K562 (cell line): ENCODE results near the gene OR12D3. TPM values are rescaled to one million over a fixed set of nuclear protein-coding genes. Genes with fewer than 3 reads are reported as not detected.
A peak's percentile ranks its signal among the peaks of the same experiment; 100 is the strongest.

Experiments
- ATAC-seq: fragments of 200-7000 bp; cut with Tn5 transposase; 3 replicates; pipeline ENCODE4 v1.9.1; 2020; ENCODE audit warnings: moderate library complexity
- BruUV-seq: library from RNA; stranded (reverse); fragments of 400-500 nt; replicated peaks from 2 replicates; lab custom pipeline; 2021; lab: Mats Ljungman, UMichigan
- CTCF ChIA-PET: fragments of 300-600 bp; formaldehyde crosslinking; extraction: SDS; loops from one replicate; lab custom pipeline; 2021; ENCODE audit warnings: low intra/inter-chr PET ratio; lab: Yijun Ruan, JAX
- POLR2A ChIA-PET: fragments of 300-600, 350-650 bp; sonication (Branson Sonifier 250); formaldehyde crosslinking; extraction: SDS; loops from one replicate; lab custom pipeline; 2021; ENCODE audit warnings: antibody characterized with exemption, inconsistent platforms; lab: Yijun Ruan, JAX
- DNase-seq, 4 experiments: peaks; one replicate each; pipeline versions ENCODE4 v3.0.0 to v3.0.0-alpha.2; 2011 to 2018; ENCODE audit warnings: low spot score in 3 of 4, mixed read lengths in 3 of 4; ENCODE audit errors: extremely low read depth in 1 of 4
- FAIRE-seq: peaks from 2 replicates; lab custom pipeline; 2011; peaks lifted over from hg19 to GRCh38; lab: Jason Lieb, UNC
- H2AFZ ChIP-seq: 2 replicates; pipeline ENCODE4 v1.6.0; 2011; ENCODE audit warnings: low read depth, low read length, control low read depth, inconsistent platforms
- H3K27ac ChIP-seq: fragments of 200-600 bp; 3 replicates; pipeline ENCODE4 v1.8.0; 2011; ENCODE audit warnings: low read depth, mild to moderate bottlenecking, control low read depth, inconsistent platforms, low read length, moderate library complexity, mixed read lengths; ENCODE audit errors: extremely low read depth
- H3K27me3 ChIP-seq, 2 experiments: fragments of 300-600 bp in 1 of 2; 2 replicates in 1 of 2; 3 replicates in 1 of 2; pipeline versions ENCODE4 v1.6.0 to v1.8.0; 2011; ENCODE audit warnings: inconsistent platforms in 2 of 2, low read length in 2 of 2, mild to moderate bottlenecking in 1 of 2, mixed read lengths in 1 of 2, moderate library complexity in 1 of 2; ENCODE audit not compliant: control insufficient read depth in 2 of 2, insufficient read depth in 2 of 2
- H3K36me3 ChIP-seq: fragments of 300-600 bp; 3 replicates; pipeline ENCODE4 v1.8.0; 2011; ENCODE audit warnings: mild to moderate bottlenecking, low read length, inconsistent platforms; ENCODE audit not compliant: control insufficient read depth, insufficient read depth
- H3K4me1 ChIP-seq, 2 experiments: fragments of 200-600 bp in 1 of 2; replicated peaks in 1 of 2; 2 replicates in 1 of 2; 3 replicates in 1 of 2; pipeline versions ENCODE4 v1.5.1 to v1.8.0; 2011; ENCODE audit warnings: inconsistent platforms in 2 of 2, low read length in 2 of 2, mild to moderate bottlenecking in 1 of 2, mixed read lengths in 1 of 2, moderate library complexity in 1 of 2; ENCODE audit not compliant: control insufficient read depth in 2 of 2, insufficient read depth in 2 of 2
- H3K4me2 ChIP-seq: 2 replicates; pipeline ENCODE4 v1.6.1; 2011; ENCODE audit warnings: low read length, control low read depth, inconsistent platforms, mixed read lengths; ENCODE audit not compliant: insufficient read depth
- H3K4me3 ChIP-seq: fragments of 200-600 bp; sonication (generic), shearing (Covaris generic); 2 replicates; pipeline ENCODE4 v1.5.1; 2016; ENCODE audit warnings: control low read depth, inconsistent platforms
- H3K79me2 ChIP-seq: fragments of 200-600 bp; 3 replicates; pipeline ENCODE4 v1.8.0; 2011; ENCODE audit warnings: low read length, inconsistent platforms; ENCODE audit not compliant: control insufficient read depth, insufficient read depth
- H3K9ac ChIP-seq, 2 experiments: 2 replicates each; pipeline versions ENCODE4 v1.6.0 to v1.6.1; 2011; ENCODE audit warnings: low read depth in 2 of 2, low read length in 2 of 2, control low read depth in 1 of 2, inconsistent platforms in 1 of 2, mild to moderate bottlenecking in 1 of 2, mixed read lengths in 1 of 2; ENCODE audit not compliant: insufficient read depth in 1 of 2
- H3K9me1 ChIP-seq: one replicate; pipeline ENCODE4 v1.6.0; 2011; ENCODE audit warnings: inconsistent platforms, mild to moderate bottlenecking, low read length, moderate library complexity; ENCODE audit not compliant: control insufficient read depth, insufficient read depth
- H3K9me3 ChIP-seq: replicated peaks from 2 replicates; pipeline ENCODE4 v1.5.1; 2011; ENCODE audit warnings: low read depth, low read length, inconsistent platforms; ENCODE audit not compliant: control insufficient read depth, insufficient read depth
- H4K20me1 ChIP-seq: replicated peaks from 2 replicates; pipeline ENCODE4 v1.6.1; 2011; ENCODE audit warnings: low read length, inconsistent platforms, mixed read lengths; ENCODE audit not compliant: control insufficient read depth, insufficient read depth
- C11orf30 ChIP-seq: fragments of 450-650 bp; IDR thresholded peaks from 2 replicates; pipeline ENCODE4 v1.6.1; 2016; ENCODE audit warnings: low read depth, mild to moderate bottlenecking
- EWSR1 ChIP-seq: fragments of 450-650 bp; IDR thresholded peaks from 2 replicates; pipeline ENCODE4 v1.6.1; 2018; ENCODE audit warnings: borderline replicate concordance, mild to moderate bottlenecking, low read depth, moderate library complexity; ENCODE audit not compliant: partially characterized antibody
- EZH2 ChIP-seq: IDR thresholded peaks from 2 replicates; pipeline ENCODE4 v1.6.1; 2012; ENCODE audit warnings: low read depth, mild to moderate bottlenecking, inconsistent platforms, low read length, borderline replicate concordance
- HDAC1 ChIP-seq, 2 experiments: fragments of 450-650 bp; IDR thresholded peaks; 2 replicates each; pipeline ENCODE4 v1.6.1; 2016 to 2017; ENCODE audit warnings: inconsistent platforms in 1 of 2, mild to moderate bottlenecking in 1 of 2, moderate library complexity in 1 of 2
- MAFF ChIP-seq: IDR thresholded peaks from 2 replicates; pipeline ENCODE4 v1.6.1; 2012; ENCODE audit warnings: low read length, improper control_type of control experiment
- MCM3 ChIP-seq: fragments of 450-650 bp; IDR thresholded peaks from 2 replicates; pipeline ENCODE4 v1.6.1; 2016
- NUFIP1 ChIP-seq: fragments of 450-650 bp; IDR thresholded peaks from 2 replicates; pipeline ENCODE4 v1.6.1; 2018; ENCODE audit not compliant: partially characterized antibody
- RB1 ChIP-seq: fragments of 450-650 bp; IDR thresholded peaks from 2 replicates; pipeline ENCODE4 v1.6.1; 2017; ENCODE audit warnings: low read depth, mild to moderate bottlenecking
- RCOR1 ChIP-seq, 2 experiments: IDR thresholded peaks; 2 replicates each; pipeline ENCODE4 v1.6.1; 2012; ENCODE audit warnings: low read depth in 2 of 2, low read length in 2 of 2, borderline replicate concordance in 1 of 2, improper control_type of control experiment in 1 of 2
- ZBTB17 ChIP-seq: fragments of 450-650 bp; formaldehyde crosslinking; IDR thresholded peaks from 2 replicates; pipeline ENCODE4 v1.4.0; 2020; ENCODE audit warnings: mild to moderate bottlenecking
- ZNF124 ChIP-seq: sonication (generic); formaldehyde crosslinking; IDR thresholded peaks from 2 replicates; pipeline ENCODE4 v1.8.1; 2022; ENCODE audit warnings: missing genetic modification reagents
- ZNF263 ChIP-seq: sonication (generic); formaldehyde crosslinking; IDR thresholded peaks from 2 replicates; pipeline ENCODE4 v1.8.0; 2022; ENCODE audit warnings: mild to moderate bottlenecking, missing genetic modification reagents, borderline replicate concordance
- ZNF316 ChIP-seq: fragments of 450-650 bp; IDR thresholded peaks from 2 replicates; pipeline ENCODE4 v1.6.1; 2016
- ZNF57 ChIP-seq: fragments of 450-650 bp; formaldehyde crosslinking; IDR thresholded peaks from 2 replicates; pipeline ENCODE4 v1.4.0; 2020; ENCODE audit warnings: mild to moderate bottlenecking, moderate library complexity
- ZNF584 ChIP-seq: fragments of 200-800 bp; sonication (Bioruptor generic); IDR thresholded peaks from 2 replicates; pipeline ENCODE4 v1.6.1; 2016; ENCODE audit warnings: low read depth, mild to moderate bottlenecking, missing genetic modification characterization, missing compliant biosample characterization
- in situ Hi-C: fragments of 300-500 bp; cut with MboI; formaldehyde crosslinking; loops from 4 replicates; pipeline ENCODE4 v1.15.0; 2018; ENCODE audit warnings: inconsistent platforms, mixed read lengths
- intact Hi-C: fragments of 100-400 bp; cut with micrococcal nuclease; formaldehyde crosslinking; loops from 2 replicates; pipeline ENCODE4 v1.14.2; 2022
- polyA plus RNA-seq, 8 experiments: library from polyadenylated mRNA; depleted of rRNA in 4 of 8; stranded (reverse) in 5 of 8; unstranded in 3 of 8; fragments of >200 nt; fragmentation: Nextera tagmentation in 2 of 8; fragmentation: Illumina TruSeq in 1 of 8; extraction: Ambion mirVana in 2 of 8; extraction: Trizol in 1 of 8; gene quantifications; 2 replicates each; pipeline versions ENCODE4 v1.2.1 to v1.2.3, GENCODE V29; 2011 to 2014; ENCODE audit warnings: inconsistent platforms in 1 of 8, missing spikeins in 1 of 8
- total RNA-seq, 7 experiments: library from RNA; depleted of rRNA in 6 of 7; stranded (reverse); fragments of >200 nt in 6 of 7; fragmentation: Illumina TruSeq in 2 of 7; extraction: Trizol in 2 of 7; gene quantifications; 2 replicates each; pipeline versions ENCODE4 v1.2.1 to v1.2.3, GENCODE V29; 2011 to 2021; ENCODE audit warnings: low replicate concordance in 1 of 7
- TF ChIP-seq, protein P1 (sequence below): IDR thresholded peaks from 2 replicates; pipeline ENCODE4 v1.6.1; 2011; ENCODE audit not compliant: insufficient read length; ENCODE audit errors: extremely low read depth
- TF ChIP-seq, protein P2 (sequence below): sonication (generic); formaldehyde crosslinking; IDR thresholded peaks from 2 replicates; pipeline ENCODE4 v1.8.0; 2022; ENCODE audit warnings: mild to moderate bottlenecking, missing genetic modification reagents

OR12D3 gene
- total and polyA plus RNA-seq, 9 of the 15 experiments (the other 6 are each of a cell fraction or from before 2014, with no cell fraction given), result not detected

GRCh38 chr6:29354980-29355379 is 20.1 kb downstream of the OR12D3 start:
- no peaks in the 10 kb centered on the region for H3K9me1 ChIP-seq
- no peaks in the 10 kb centered on the region for H3K9me3 ChIP-seq
- CTCF ChIA-PET, result no interaction called here
- ATAC-seq (no peak), DNase-seq (no peak), FAIRE-seq (no peak)
- TF ChIP-seq EWSR1 (no peak), NUFIP1 (no peak), ZNF124 (CRISPR knock-in tag) (no peak), HDAC1 (IDR thresholded peaks at IDR 0.05) (no peak), MCM3 (no peak), ZBTB17 (CRISPR knock-in tag) (no peak), ZNF263 (CRISPR knock-in tag) (no peak), ZNF316 (peak; percentile 71), EZH2 (no peak), C11orf30 (peak; percentile 31; the same call in 1 of the 2 replicates), ZNF584 (no peak), RB1 (no peak), RCOR1 (IDR thresholded peaks at IDR 0.05; ENCODE audit: borderline replicate concordance in 1 of 2, low read depth in 2 of 2, low read length in 2 of 2) (no peak), ZNF57 (CRISPR knock-in tag) (no peak), MAFF (peak; percentile 9; the same call in 1 of the 2 replicates)
- TF ChIP-seq, protein P1, sequence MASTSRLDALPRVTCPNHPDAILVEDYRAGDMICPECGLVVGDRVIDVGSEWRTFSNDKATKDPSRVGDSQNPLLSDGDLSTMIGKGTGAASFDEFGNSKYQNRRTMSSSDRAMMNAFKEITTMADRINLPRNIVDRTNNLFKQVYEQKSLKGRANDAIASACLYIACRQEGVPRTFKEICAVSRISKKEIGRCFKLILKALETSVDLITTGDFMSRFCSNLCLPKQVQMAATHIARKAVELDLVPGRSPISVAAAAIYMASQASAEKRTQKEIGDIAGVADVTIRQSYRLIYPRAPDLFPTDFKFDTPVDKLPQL, result no peak
- TF ChIP-seq, protein P2, sequence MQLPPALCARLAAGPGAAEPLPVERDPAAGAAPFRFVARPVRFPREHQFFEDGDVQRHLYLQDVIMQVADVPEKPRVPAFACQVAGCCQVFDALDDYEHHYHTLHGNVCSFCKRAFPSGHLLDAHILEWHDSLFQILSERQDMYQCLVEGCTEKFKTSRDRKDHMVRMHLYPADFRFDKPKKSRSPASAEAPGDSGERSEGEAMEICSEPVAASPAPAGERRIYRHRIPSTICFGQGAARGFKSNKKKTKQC (CRISPR knock-in tag), result no peak
- 0 out of 5 replicates have a peak, but pooled peaks cover 0 to 3% of the 10 kb centered on the region in 2 experiments for H3K27me3 ChIP-seq
- POLR2A ChIA-PET, result no interaction called here
- H3K4me1 ChIP-seq, result no peaks in the 10 kb centered on the region
- H2AFZ ChIP-seq, result no peak overlapping the region
- no peaks in the 10 kb centered on the region for H4K20me1 ChIP-seq
- H3K4me3 ChIP-seq, result no peak overlapping the region
- no peak overlapping the region for H3K27ac ChIP-seq
- no peaks in the 10 kb centered on the region for H3K36me3 ChIP-seq
- in situ Hi-C loops (no loop called here), intact Hi-C loops (no loop called here)
- H3K79me2 ChIP-seq, result no peaks in the 10 kb centered on the region
- no peak overlapping the region for H3K9ac ChIP-seq
- H3K4me2 ChIP-seq, result no peak overlapping the region
- BruUV-seq, result no TSS peak
